Fibroblast of lung (primary cell): ENCODE results near the gene SLC25A10.

ENCODE experiments used
- CTCF ChIP-seq, 2 donors: IDR thresholded peaks in 1 of 2; conservative IDR thresholded peaks in 1 of 2; 1 replicate in 1 of 2; 2 replicates in 1 of 2; pipeline ENCODE4 v1.5.1; 2011 to 2012; ENCODE audit warnings: low read length in 2 of 2, control low read depth in 1 of 2, inconsistent platforms in 1 of 2, low read depth in 1 of 2, mild to moderate bottlenecking in 1 of 2
- EZH2 ChIP-seq: IDR thresholded peaks from 2 replicates; pipeline ENCODE4 v1.5.1; 2012; ENCODE audit warnings: low read length, control low read depth, mild to moderate bottlenecking; ENCODE audit errors: missing control alignments

- no peak for TF ChIP-seq CTCF (conservative IDR thresholded peaks at IDR 0.05 in 1 of 2, IDR thresholded peaks at IDR 0.05 in 1 of 2; ENCODE audit: low read depth in 1 of 2, low read length in 2 of 2)
- no peak for TF ChIP-seq EZH2
These were observed 11.6 kb downstream of the SLC25A10 start for GRCh38 chr17:81723651-81724209.
